ENCODE results near the gene PPM1D. TPM values are rescaled to one million over a fixed set of nuclear protein-coding genes. Genes with fewer than 3 reads are reported as not detected.
"Not testable (repeated sequence)": the region's sequence is repeated elsewhere in the genome, so short reads cannot be mapped to it uniquely, and the experiment has no call there.

PPM1D gene
- total and polyA plus RNA-seq, 2 of the 13 experiments (the other 11 are each of a cell fraction or from before 2014, with no cell fraction given), result 8.0 to 26.2 TPM

GRCh38 chr17:60613325-60613724 is 13.3 kb downstream of the PPM1D start:
- FAIRE-seq (no peak), DNase-seq (ENCODE audit: low spot score) (no peak), ATAC-seq (no peak; the same call in 2 of the 3 replicates)
- Histone ChIP-seq H3K4me3 (replicated peaks in 1 of 3; ENCODE audit: insufficient read depth in 1 of 3, low read depth in 2 of 3, low read length in 3 of 3) (no peak overlapping the region), H3K9ac (ENCODE audit: insufficient read depth, low read depth, low read length) (no peak overlapping the region), H3K4me2 (ENCODE audit: low read depth, low read length) (no peak overlapping the region), H3K4me1 (ENCODE audit: insufficient read depth, low read length) (peaks cover 15% of the 10 kb centered on the region; the same call in 1 of the 2 replicates), H3K27ac (ENCODE audit: extremely low read length, insufficient read depth, low read length) (no peak overlapping the region), H3K9me3 (ENCODE audit: low read length) (no peaks in the 10 kb centered on the region), H2AFZ (ENCODE audit: low read length) (no peak overlapping the region), H3K36me3 (replicated peaks in 1 of 2; ENCODE audit: control insufficient read depth in 1 of 2, insufficient read depth in 2 of 2, low read length in 2 of 2) (peaks cover 3 to 11% of the 10 kb centered on the region in 2 experiments; a peak in 3 of 5 replicates), H3K79me2 (ENCODE audit: insufficient read depth, low read length) (peaks cover 94% of the 10 kb centered on the region), H4K20me1 (ENCODE audit: insufficient read depth, low read length) (0 out of 2 replicates have a peak, but pooled peaks cover 7% of the 10 kb centered on the region), H3K27me3 (ENCODE audit: control insufficient read depth in 1 of 2, insufficient read depth in 2 of 2, low read length in 2 of 2) (no peaks in the 10 kb centered on the region)
- ChIA-PET CTCF (ENCODE audit: low intra/inter-chr PET ratio, low total read pairs) (no interaction called here), POLR2A (no interaction called here)
- TF ChIP-seq TP53 (CRISPR knock-in tag; conservative IDR thresholded peaks at IDR 0.05) (no peak), ZNF850 (CRISPR knock-in tag; conservative IDR thresholded peaks at IDR 0.05) (peak; percentile 96), ZNF558 (CRISPR knock-in tag; IDR thresholded peaks at IDR 0.05; ENCODE audit: borderline replicate concordance) (no peak), ESRRA (CRISPR knock-in tag; IDR thresholded peaks at IDR 0.05; ENCODE audit: low read depth) (no peak), ZBTB33 (CRISPR knock-in tag; IDR thresholded peaks at IDR 0.05) (peak; percentile 71), ZNF280D (CRISPR knock-in tag; IDR thresholded peaks at IDR 0.05) (no peak), THRA (CRISPR knock-in tag; IDR thresholded peaks at IDR 0.05; ENCODE audit: borderline replicate concordance) (no peak), ZMYM4 (CRISPR knock-in tag; IDR thresholded peaks at IDR 0.05) (no peak), HNRNPK (IDR thresholded peaks at IDR 0.05; ENCODE audit: low read depth, low read length, poor library complexity, severe bottlenecking) (peak; percentile 19), STAT5B (CRISPR knock-in tag; IDR thresholded peaks at IDR 0.05) (no peak)
- in situ Hi-C loops (cut with HindIII; ENCODE audit: extremely low pct_ligation_motif_present, low pct_unique_long_range_greater_than_20kb) (no loop called here), intact Hi-C loops (cut with micrococcal nuclease; ENCODE audit: unreplicated experiment) (no loop called here)
- no TSS peak for BruUV-seq (replicated peaks)
- WGBS (ENCODE audit: low lambda C conversion rate), result 94% methylated on average over 17 of the region's 19 CpGs

- H3K4me2 ChIP-seq (ENCODE audit: low read depth, low read length); H3K4me3 ChIP-seq (replicated peaks in 1 of 3; ENCODE audit: insufficient read depth in 1 of 3, low read depth in 2 of 3, low read length in 3 of 3); FAIRE-seq; DNase-seq (ENCODE audit: low spot score); H3K27ac ChIP-seq (ENCODE audit: extremely low read length, insufficient read depth, low read length); H4K20me1 ChIP-seq (ENCODE audit: insufficient read depth, low read length); BruUV-seq (replicated peaks); in situ Hi-C loops (cut with HindIII; ENCODE audit: extremely low pct_ligation_motif_present, low pct_unique_long_range_greater_than_20kb); intact Hi-C loops (cut with micrococcal nuclease; ENCODE audit: unreplicated experiment); H3K9me3 ChIP-seq (ENCODE audit: low read length); CTCF ChIA-PET (ENCODE audit: low intra/inter-chr PET ratio, low total read pairs); H2AFZ ChIP-seq (ENCODE audit: low read length); H3K27me3 ChIP-seq (ENCODE audit: control insufficient read depth in 1 of 2, insufficient read depth in 2 of 2, low read length in 2 of 2); H3K9ac ChIP-seq (ENCODE audit: insufficient read depth, low read depth, low read length): not testable (repeated sequence)
- POLR2A ChIA-PET, result interaction anchor here (1.0 to 1.8 kb wide), 2 partner anchors 12 to 14 kb away, joined by 4 to 5 read pairs; partner anchors contain the start of gene PPM1D
- peaks cover 96% of the 10 kb centered on the region for H3K79me2 ChIP-seq (ENCODE audit: insufficient read depth, low read length)
- peaks cover 3 to 12% of the 10 kb centered on the region in 2 experiments; a peak in 3 of 5 replicates for H3K36me3 ChIP-seq (replicated peaks in 1 of 2; ENCODE audit: control insufficient read depth in 1 of 2, insufficient read depth in 2 of 2, low read length in 2 of 2)
- H3K4me1 ChIP-seq (ENCODE audit: insufficient read depth, low read length), result peaks cover 15% of the 10 kb centered on the region; the same call in 1 of the 2 replicates
- ATAC-seq, result peak; percentile 45; the same call in 2 of the 3 replicates
- 99% methylated on average over 13 of the region's 20 CpGs for WGBS (ENCODE audit: low lambda C conversion rate)
Observed at GRCh38 chr17:60613796-60614195, 13.8 kb downstream of the PPM1D start.

All from HepG2 (cell line).